ENCODE results near the gene CC2D2A.

The CC2D2A gene

GRCh38 chr4:15488136-15488535, 18.5 kb downstream of the CC2D2A start:
- Histone ChIP-seq H3K27ac (ENCODE audit: low read depth, low read length) (no peak overlapping the region), H3K9ac (ENCODE audit: low read length in 5 of 5) (no peak overlapping the region), H3K27me3 (ENCODE audit: control insufficient read depth in 5 of 5, insufficient read depth in 4 of 5, low read length in 5 of 5) (no peaks in the 10 kb centered on the region), H3K4me3 (ENCODE audit: low read depth in 1 of 5, low read length in 5 of 5) (peak overlapping the region in 1 of 5 donors; percentile 10), H3K4me1 (ENCODE audit: control insufficient read depth in 5 of 5, insufficient read depth in 5 of 5, low read length in 5 of 5) (peaks cover 0 to 4% (median 0%) of the 10 kb centered on the region in 5 donors), H3K9me3 (ENCODE audit: control insufficient read depth in 5 of 5, low read length in 5 of 5) (peaks cover 2 to 17% (median 11%) of the 10 kb centered on the region in 5 donors), H3K36me3 (ENCODE audit: control insufficient read depth in 5 of 5, insufficient read depth in 5 of 5, low read length in 5 of 5) (peaks cover 0 to 12% (median 4%) of the 10 kb centered on the region in 5 donors)

GRCh38 chr4:15488658-15489470, 19.2 kb downstream of the CC2D2A start:
- Histone ChIP-seq H3K27me3 (ENCODE audit: control insufficient read depth in 5 of 5, insufficient read depth in 4 of 5, low read length in 5 of 5) (no peaks in the 10 kb centered on the region), H3K27ac (ENCODE audit: low read depth, low read length) (no peak overlapping the region), H3K4me1 (ENCODE audit: control insufficient read depth in 5 of 5, insufficient read depth in 5 of 5, low read length in 5 of 5) (peaks cover 0 to 4% (median 0%) of the 10 kb centered on the region in 5 donors), H3K9me3 (ENCODE audit: control insufficient read depth in 5 of 5, low read length in 5 of 5) (peaks cover 2 to 17% (median 11%) of the 10 kb centered on the region in 5 donors), H3K4me3 (ENCODE audit: low read depth in 1 of 5, low read length in 5 of 5) (peak overlapping the region in 2 of 5 donors; percentile 4 to 10), H3K9ac (ENCODE audit: low read length in 5 of 5) (no peak overlapping the region), H3K36me3 (ENCODE audit: control insufficient read depth in 5 of 5, insufficient read depth in 5 of 5, low read length in 5 of 5) (peaks cover 0 to 12% (median 2%) of the 10 kb centered on the region in 5 donors)

DNA sequence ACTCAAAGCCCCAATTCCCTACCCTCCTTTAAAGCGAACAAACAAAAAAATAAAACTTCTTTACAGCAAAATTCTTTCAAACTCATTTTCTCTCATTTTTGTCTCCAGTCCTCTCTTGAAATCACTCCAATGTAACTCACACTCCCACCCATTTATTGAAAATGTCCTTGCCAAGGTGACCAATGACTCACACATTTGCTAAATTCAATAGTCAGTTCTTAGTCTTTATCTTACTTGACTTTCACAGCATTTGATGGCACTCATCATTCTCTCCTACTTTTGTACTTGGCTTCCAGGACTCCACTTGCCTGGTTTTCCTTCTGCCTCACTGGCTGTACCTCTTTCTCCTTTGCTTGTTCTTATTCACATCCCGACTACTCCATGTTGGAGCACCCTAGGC, 19.9 kb downstream of the CC2D2A start:
- no peak overlapping the region for H3K27ac ChIP-seq (ENCODE audit: low read depth, low read length)
- peaks cover 0 to 12% (median 2%) of the 10 kb centered on the region in 5 donors for H3K36me3 ChIP-seq (ENCODE audit: control insufficient read depth in 5 of 5, insufficient read depth in 5 of 5, low read length in 5 of 5)
- H3K9me3 ChIP-seq (ENCODE audit: control insufficient read depth in 5 of 5, low read length in 5 of 5), result peaks cover 2 to 17% (median 9%) of the 10 kb centered on the region in 5 donors
- H3K4me3 ChIP-seq (ENCODE audit: low read depth in 1 of 5, low read length in 5 of 5), result no peak overlapping the region
- H3K4me1 ChIP-seq (ENCODE audit: control insufficient read depth in 5 of 5, insufficient read depth in 5 of 5, low read length in 5 of 5), result peaks cover 0 to 4% (median 0%) of the 10 kb centered on the region in 5 donors
- H3K9ac ChIP-seq (ENCODE audit: low read length in 5 of 5), result no peak overlapping the region
- no peaks in the 10 kb centered on the region for H3K27me3 ChIP-seq (ENCODE audit: control insufficient read depth in 5 of 5, insufficient read depth in 4 of 5, low read length in 5 of 5)

- Histone ChIP-seq H3K27ac (ENCODE audit: low read depth, low read length) (no peak overlapping the region), H3K4me3 (ENCODE audit: low read depth in 1 of 5, low read length in 5 of 5) (no peak overlapping the region), H3K27me3 (ENCODE audit: control insufficient read depth in 5 of 5, insufficient read depth in 4 of 5, low read length in 5 of 5) (no peaks in the 10 kb centered on the region)
These were observed 23.7 kb downstream of the CC2D2A start for GRCh38 chr4:15493411-15493810.

DNA sequence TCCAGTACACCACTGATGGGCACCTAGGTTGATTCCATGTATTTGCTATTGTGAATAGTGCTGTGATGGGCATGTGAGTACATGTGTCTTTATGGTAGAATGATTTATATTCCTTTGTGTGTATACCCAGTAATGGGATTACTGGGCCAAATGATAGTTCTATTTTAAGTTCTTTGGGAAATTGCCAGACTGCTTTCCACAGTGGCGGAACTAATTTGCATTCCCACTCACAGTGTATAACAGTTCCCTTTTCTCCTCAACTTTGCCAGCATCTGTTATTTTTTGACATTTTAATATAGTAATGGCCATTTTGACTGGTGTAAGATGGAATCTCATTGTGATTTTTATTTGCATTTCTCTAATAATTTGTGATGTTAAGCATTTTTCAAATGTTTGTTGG, 25.9 kb downstream of the CC2D2A start:
- H3K36me3 ChIP-seq (ENCODE audit: control insufficient read depth in 5 of 5, insufficient read depth in 5 of 5, low read length in 5 of 5), result peaks cover 0 to 3% (median 0%) of the 10 kb centered on the region in 5 donors
- H3K9ac ChIP-seq (ENCODE audit: low read length in 5 of 5), result no peak overlapping the region
- H3K27me3 ChIP-seq (ENCODE audit: control insufficient read depth in 5 of 5, insufficient read depth in 4 of 5, low read length in 5 of 5), result no peaks in the 10 kb centered on the region
- no peak overlapping the region for H3K27ac ChIP-seq (ENCODE audit: low read depth, low read length)
- peaks cover 0 to 4% (median 0%) of the 10 kb centered on the region in 5 donors for H3K4me1 ChIP-seq (ENCODE audit: control insufficient read depth in 5 of 5, insufficient read depth in 5 of 5, low read length in 5 of 5)
- peaks cover 0 to 7% (median 0%) of the 10 kb centered on the region in 5 donors for H3K9me3 ChIP-seq (ENCODE audit: control insufficient read depth in 5 of 5, low read length in 5 of 5)
- H3K4me3 ChIP-seq (ENCODE audit: low read depth in 1 of 5, low read length in 5 of 5), result no peak overlapping the region

More at GRCh38 chr4:15493411-15493810, 23.7 kb downstream of the CC2D2A start:
- H3K9me3 ChIP-seq (ENCODE audit: control insufficient read depth in 5 of 5, low read length in 5 of 5), result peaks cover 0 to 7% (median 3%) of the 10 kb centered on the region in 5 donors
- peaks cover 0 to 3% (median 0%) of the 10 kb centered on the region in 5 donors for H3K36me3 ChIP-seq (ENCODE audit: control insufficient read depth in 5 of 5, insufficient read depth in 5 of 5, low read length in 5 of 5)
- H3K4me1 ChIP-seq (ENCODE audit: control insufficient read depth in 5 of 5, insufficient read depth in 5 of 5, low read length in 5 of 5), result peaks cover 0 to 7% (median 0%) of the 10 kb centered on the region in 5 donors
- no peak overlapping the region for H3K9ac ChIP-seq (ENCODE audit: low read length in 5 of 5)

DNA sequence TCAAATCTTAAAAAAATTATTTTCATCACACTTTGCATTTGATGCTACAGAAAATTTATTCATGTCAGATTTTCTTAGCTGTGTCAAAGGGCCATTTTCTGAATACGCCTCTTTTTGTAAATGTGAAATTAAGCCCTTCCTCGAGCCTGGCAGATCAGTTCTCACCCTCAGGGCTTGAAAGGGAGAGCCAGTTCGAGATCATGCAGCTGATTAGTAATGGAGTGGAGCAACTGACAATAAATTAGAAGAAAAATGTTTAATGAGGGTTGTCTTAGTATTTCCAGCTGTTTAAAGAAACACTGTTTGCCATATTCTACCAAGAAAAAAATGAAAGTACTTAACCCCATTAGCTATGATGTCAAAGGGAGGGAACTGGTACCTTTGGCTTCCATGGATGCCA, 28.7 kb downstream of the CC2D2A start:
- H3K4me3 ChIP-seq (ENCODE audit: low read depth in 1 of 5, low read length in 5 of 5), result no peak overlapping the region

DNA sequence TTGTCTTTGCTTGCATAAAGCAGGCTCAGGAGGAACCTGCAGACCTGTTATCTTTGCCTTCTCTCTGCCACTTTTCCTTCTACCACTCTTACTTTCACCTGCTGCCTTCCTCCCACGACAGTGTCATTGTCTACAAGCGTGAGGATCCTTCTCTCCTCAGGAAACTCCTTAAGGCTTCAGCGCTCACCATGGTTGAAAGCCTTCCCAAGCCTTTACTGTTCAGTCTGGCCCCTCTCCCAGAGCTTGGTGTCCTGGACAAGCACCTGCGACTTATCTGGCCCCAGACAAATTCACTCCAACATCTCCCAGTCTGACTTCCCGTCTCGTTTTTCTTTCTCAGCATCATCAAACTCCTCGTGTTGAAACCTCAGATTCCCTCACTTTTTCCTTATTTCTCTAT, 31.0 kb downstream of the CC2D2A start:
- peaks cover 0 to 7% (median 0%) of the 10 kb centered on the region in 5 donors for H3K9me3 ChIP-seq (ENCODE audit: control insufficient read depth in 5 of 5, low read length in 5 of 5)
- no peak overlapping the region for H3K4me3 ChIP-seq (ENCODE audit: low read depth in 1 of 5, low read length in 5 of 5)
- no peaks in the 10 kb centered on the region for H3K4me1 ChIP-seq (ENCODE audit: control insufficient read depth in 5 of 5, insufficient read depth in 5 of 5, low read length in 5 of 5)
- H3K27ac ChIP-seq (ENCODE audit: low read depth, low read length), result no peak overlapping the region
- H3K36me3 ChIP-seq (ENCODE audit: control insufficient read depth in 5 of 5, insufficient read depth in 5 of 5, low read length in 5 of 5), result peaks cover 3 to 15% (median 10%) of the 10 kb centered on the region in 5 donors
- H3K27me3 ChIP-seq (ENCODE audit: control insufficient read depth in 5 of 5, insufficient read depth in 4 of 5, low read length in 5 of 5), result no peaks in the 10 kb centered on the region
- no peak overlapping the region for H3K9ac ChIP-seq (ENCODE audit: low read length in 5 of 5)

More for the DNA sequence above, 28.7 kb downstream of the CC2D2A start:
- no peak overlapping the region for H3K9ac ChIP-seq (ENCODE audit: low read length in 5 of 5)
- H3K4me1 ChIP-seq (ENCODE audit: control insufficient read depth in 5 of 5, insufficient read depth in 5 of 5, low read length in 5 of 5), result peaks cover 0 to 4% (median 0%) of the 10 kb centered on the region in 5 donors
- H3K27ac ChIP-seq (ENCODE audit: low read depth, low read length), result no peak overlapping the region
- H3K27me3 ChIP-seq (ENCODE audit: control insufficient read depth in 5 of 5, insufficient read depth in 4 of 5, low read length in 5 of 5), result no peaks in the 10 kb centered on the region
- peaks cover 0 to 7% (median 0%) of the 10 kb centered on the region in 5 donors for H3K9me3 ChIP-seq (ENCODE audit: control insufficient read depth in 5 of 5, low read length in 5 of 5)
- peaks cover 3 to 10% (median 5%) of the 10 kb centered on the region in 5 donors for H3K36me3 ChIP-seq (ENCODE audit: control insufficient read depth in 5 of 5, insufficient read depth in 5 of 5, low read length in 5 of 5)

- Histone ChIP-seq H3K27ac (ENCODE audit: low read depth, low read length) (no peak overlapping the region), H3K4me3 (ENCODE audit: low read depth in 1 of 5, low read length in 5 of 5) (no peak overlapping the region), H3K9ac (ENCODE audit: low read length in 5 of 5) (no peak overlapping the region), H3K36me3 (ENCODE audit: control insufficient read depth in 5 of 5, insufficient read depth in 5 of 5, low read length in 5 of 5) (peaks cover 2 to 20% (median 10%) of the 10 kb centered on the region in 5 donors), H3K9me3 (ENCODE audit: control insufficient read depth in 5 of 5, low read length in 5 of 5) (peaks cover 0 to 4% (median 0%) of the 10 kb centered on the region in 5 donors), H3K27me3 (ENCODE audit: control insufficient read depth in 5 of 5, insufficient read depth in 4 of 5, low read length in 5 of 5) (no peaks in the 10 kb centered on the region), H3K4me1 (ENCODE audit: control insufficient read depth in 5 of 5, insufficient read depth in 5 of 5, low read length in 5 of 5) (no peaks in the 10 kb centered on the region)
These were observed 32.3 kb downstream of the CC2D2A start for GRCh38 chr4:15501941-15502340.

DNA sequence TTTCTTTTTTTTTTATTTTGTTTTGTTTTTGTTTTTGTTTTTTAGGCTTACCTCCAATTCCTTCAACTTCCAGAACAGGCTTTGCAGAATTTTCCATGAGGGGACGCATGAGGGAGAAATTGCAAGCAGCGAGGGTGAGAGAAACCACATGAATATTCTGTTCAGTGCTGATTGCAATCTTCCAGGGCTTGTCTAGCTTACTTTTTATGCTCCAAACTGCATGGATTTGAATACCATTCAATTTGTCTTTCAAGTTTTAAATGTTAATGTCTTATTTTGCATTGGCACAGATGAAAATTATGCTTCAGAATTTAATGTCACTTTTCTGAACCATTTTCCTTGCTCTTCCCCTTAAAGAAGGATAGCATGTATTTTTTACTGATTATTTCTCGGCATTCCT, 32.7 kb downstream of the CC2D2A start:
- Histone ChIP-seq H3K27ac (ENCODE audit: low read depth, low read length) (no peak overlapping the region), H3K9ac (ENCODE audit: low read length in 5 of 5) (no peak overlapping the region), H3K36me3 (ENCODE audit: control insufficient read depth in 5 of 5, insufficient read depth in 5 of 5, low read length in 5 of 5) (peaks cover 4 to 23% (median 12%) of the 10 kb centered on the region in 5 donors), H3K4me1 (ENCODE audit: control insufficient read depth in 5 of 5, insufficient read depth in 5 of 5, low read length in 5 of 5) (no peaks in the 10 kb centered on the region), H3K9me3 (ENCODE audit: control insufficient read depth in 5 of 5, low read length in 5 of 5) (no peaks in the 10 kb centered on the region), H3K27me3 (ENCODE audit: control insufficient read depth in 5 of 5, insufficient read depth in 4 of 5, low read length in 5 of 5) (no peaks in the 10 kb centered on the region), H3K4me3 (ENCODE audit: low read depth in 1 of 5, low read length in 5 of 5) (no peak overlapping the region)

DNA sequence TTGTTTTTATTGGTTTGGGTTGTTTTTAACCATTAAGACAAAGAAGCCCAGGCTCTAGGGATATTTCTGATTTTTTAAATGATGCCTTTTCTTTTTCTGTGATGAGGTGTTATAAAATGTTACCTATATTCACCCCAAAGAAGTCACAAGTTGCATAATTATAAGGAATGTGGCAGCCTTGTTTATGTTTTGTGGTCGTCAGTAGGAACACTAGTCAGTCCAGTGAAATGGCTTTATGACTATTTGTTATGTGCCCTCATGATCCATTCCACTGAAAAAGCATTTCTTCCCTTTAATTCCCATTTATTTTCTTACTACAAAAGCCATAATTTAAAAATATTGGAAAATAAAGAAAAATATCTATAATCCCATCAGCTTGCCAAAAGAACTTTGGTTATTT, 34.4 kb downstream of the CC2D2A start:
- Histone ChIP-seq H3K4me1 (ENCODE audit: control insufficient read depth in 5 of 5, insufficient read depth in 5 of 5, low read length in 5 of 5) (no peaks in the 10 kb centered on the region), H3K36me3 (ENCODE audit: control insufficient read depth in 5 of 5, insufficient read depth in 5 of 5, low read length in 5 of 5) (peaks cover 6 to 29% (median 12%) of the 10 kb centered on the region in 5 donors), H3K27me3 (ENCODE audit: control insufficient read depth in 5 of 5, insufficient read depth in 4 of 5, low read length in 5 of 5) (no peaks in the 10 kb centered on the region), H3K9me3 (ENCODE audit: control insufficient read depth in 5 of 5, low read length in 5 of 5) (no peaks in the 10 kb centered on the region), H3K9ac (ENCODE audit: low read length in 5 of 5) (no peak overlapping the region), H3K27ac (ENCODE audit: low read depth, low read length) (no peak overlapping the region), H3K4me3 (ENCODE audit: low read depth in 1 of 5, low read length in 5 of 5) (no peak overlapping the region)
